GM23338 (cell line): Measurements from ENCODE around the gene GRIN2A. TPM values are rescaled to one million over a fixed set of nuclear protein-coding genes. Genes with fewer than 3 reads are reported as not detected.

Experiments used
- ATAC-seq: fragments of 200-7000 bp; cut with Tn5 transposase; 3 replicates; pipeline ENCODE4 v1.9.1; 2020
- DNase-seq: peaks from one replicate; pipeline ENCODE4 v3.0.0-alpha.2; 2015; ENCODE audit warnings: low spot score
- H2AFZ ChIP-seq: fragments of 200-600 bp; sonication (generic); 2 replicates; pipeline ENCODE4 v1.8.0; 2016; ENCODE audit warnings: antibody characterized with exemption, mild to moderate bottlenecking, moderate library complexity
- H3F3A ChIP-seq: fragments of 200-600 bp; sonication (generic); replicated peaks from 2 replicates; pipeline ENCODE4 v1.8.0; 2017; ENCODE audit warnings: antibody characterized with exemption, mixed run types, low read depth
- H3K27ac ChIP-seq: fragments of 200-600 bp; sonication (generic); 2 replicates; pipeline ENCODE4 v1.6.1; 2016; ENCODE audit warnings: low read depth
- H3K27me3 ChIP-seq: fragments of 200-600 bp; sonication (generic); 2 replicates; pipeline ENCODE4 v1.8.0; 2016; ENCODE audit warnings: mild to moderate bottlenecking, mixed run types, moderate library complexity; ENCODE audit not compliant: insufficient read depth
- H3K36me3 ChIP-seq: fragments of 200-600 bp; sonication (generic); 2 replicates; pipeline ENCODE4 v1.8.0; 2016; ENCODE audit warnings: mild to moderate bottlenecking; ENCODE audit not compliant: insufficient read depth
- H3K4me1 ChIP-seq: fragments of 200-600 bp; sonication (generic); 2 replicates; pipeline ENCODE4 v1.8.0; 2016; ENCODE audit warnings: mild to moderate bottlenecking, moderate library complexity; ENCODE audit not compliant: insufficient read depth
- H3K4me2 ChIP-seq: fragments of 200-600 bp; sonication (generic); 2 replicates; pipeline ENCODE4 v1.7.1; 2017; ENCODE audit warnings: mixed run types
- H3K4me3 ChIP-seq: fragments of 200-600 bp; sonication (generic); 2 replicates; pipeline ENCODE4 v1.6.1; 2016; ENCODE audit warnings: mixed run types
- H3K79me2 ChIP-seq: fragments of 200-600 bp; sonication (generic); replicated peaks from 2 replicates; pipeline ENCODE4 v1.8.0; 2017; ENCODE audit warnings: mild to moderate bottlenecking; ENCODE audit not compliant: insufficient read depth
- H3K9me2 ChIP-seq: fragments of 200-600 bp; sonication (generic); 2 replicates; pipeline ENCODE4 v1.8.0; 2017; ENCODE audit not compliant: insufficient read depth
- H4K20me1 ChIP-seq: fragments of 200-600 bp; sonication (generic); replicated peaks from 2 replicates; pipeline ENCODE4 v1.8.0; 2017; ENCODE audit warnings: mild to moderate bottlenecking; ENCODE audit not compliant: insufficient read depth
- H3K27ac Mint-ChIP-seq: 2 replicates; pipeline ENCODE4 v1.8.0; 2020; ENCODE audit warnings: inconsistent platforms, mild to moderate bottlenecking, moderate library complexity, mixed read lengths
- H3K27me3 Mint-ChIP-seq: 3 replicates; pipeline ENCODE4 v1.8.0; 2022; ENCODE audit warnings: low read depth, mild to moderate bottlenecking, moderate library complexity, mixed read lengths, inconsistent platforms; ENCODE audit not compliant: insufficient read depth, poor library complexity
- H3K36me3 Mint-ChIP-seq: 3 replicates; pipeline ENCODE4 v1.8.0; 2021; ENCODE audit warnings: low read depth, mild to moderate bottlenecking, inconsistent platforms, moderate library complexity, mixed read lengths
- H3K4me1 Mint-ChIP-seq: 3 replicates; pipeline ENCODE4 v1.8.0; 2020; ENCODE audit warnings: mild to moderate bottlenecking, inconsistent platforms, mixed read lengths
- H3K4me3 Mint-ChIP-seq: 3 replicates; pipeline ENCODE4 v1.8.0; 2021; ENCODE audit warnings: moderate library complexity, mild to moderate bottlenecking, inconsistent platforms, mixed read lengths
- H3K9me3 Mint-ChIP-seq: 3 replicates; pipeline ENCODE4 v1.8.0; 2020; ENCODE audit warnings: moderate library complexity, mild to moderate bottlenecking, inconsistent platforms, mixed read lengths
- CREB1 ChIP-seq: fragments of 250-450 bp; sonication (Bioruptor Pico); IDR thresholded peaks from 2 replicates; pipeline ENCODE4 v1.5.0; 2020; ENCODE audit warnings: low read depth, mild to moderate bottlenecking, moderate library complexity
- EZH2 ChIP-seq: fragments of 200-600 bp; sonication (generic); IDR thresholded peaks from one replicate; pipeline ENCODE4 v1.8.0; 2017; ENCODE audit warnings: antibody characterized with exemption, mild to moderate bottlenecking, low read depth; ENCODE audit not compliant: unreplicated experiment
- EZH2phosphoT487 ChIP-seq: fragments of 200-600 bp; sonication (generic); IDR thresholded peaks from one replicate; pipeline ENCODE4 v1.8.1; 2018; ENCODE audit warnings: antibody characterized with exemption; ENCODE audit not compliant: unreplicated experiment
- JUNB ChIP-seq: IDR thresholded peaks from one replicate; pipeline ENCODE4 v1.6.1; 2016; ENCODE audit warnings: antibody characterized with exemption; ENCODE audit not compliant: unreplicated experiment
- NANOG ChIP-seq: IDR thresholded peaks from 2 replicates; pipeline ENCODE4 v1.6.1; 2016; ENCODE audit warnings: antibody characterized with exemption, borderline replicate concordance
- STAT1 ChIP-seq: IDR thresholded peaks from one replicate; pipeline ENCODE4 v1.6.1; 2016; ENCODE audit warnings: antibody characterized with exemption; ENCODE audit not compliant: unreplicated experiment
- ZNF114 ChIP-seq: fragments of 250-450 bp; sonication (Bioruptor Pico); IDR thresholded peaks from 2 replicates; pipeline ENCODE4 v1.5.0; 2020; ENCODE audit warnings: mild to moderate bottlenecking, moderate library complexity
- ZNF331 ChIP-seq: fragments of 250-450 bp; sonication (Bioruptor Pico); IDR thresholded peaks from 2 replicates; pipeline ENCODE4 v1.5.0; 2020; ENCODE audit warnings: low read depth, mild to moderate bottlenecking, moderate library complexity
- polyA plus RNA-seq: library from polyadenylated mRNA; unstranded; fragments of >200 nt; fragmentation: Nextera tagmentation; extraction: Ambion mirVana; gene quantifications from 2 replicates; pipeline ENCODE4 v1.2.1, GENCODE V29; 2016
- total RNA-seq: library from RNA; depleted of rRNA; stranded (reverse); fragments of >200 nt; shearing (Covaris generic); gene quantifications from 2 replicates; pipeline ENCODE4 v1.2.3, GENCODE V29; 2014
- TF ChIP-seq, protein P1 (sequence below): IDR thresholded peaks from one replicate; pipeline ENCODE4 v1.6.1; 2018; ENCODE audit warnings: antibody characterized with exemption; ENCODE audit not compliant: unreplicated experiment
- TF ChIP-seq, protein P2 (sequence below): IDR thresholded peaks from 2 replicates; pipeline ENCODE4 v1.6.1; 2016; ENCODE audit warnings: antibody characterized with exemption
- TF ChIP-seq, protein P3 (sequence below), 2 experiments: fragments of 200-600 bp in 1 of 2; sonication (generic) in 1 of 2; conservative IDR thresholded peaks; 2 replicates each; pipeline versions ENCODE4 v1.5.1 to v1.6.1; 2016 to 2017; ENCODE audit warnings: antibody characterized with exemption in 2 of 2, low read depth in 2 of 2, mild to moderate bottlenecking in 2 of 2, moderate library complexity in 1 of 2

Gene GRIN2A
- total and polyA plus RNA-seq, 2 experiments from 2014 or later: 0.89 to 5.1 TPM

DNA sequence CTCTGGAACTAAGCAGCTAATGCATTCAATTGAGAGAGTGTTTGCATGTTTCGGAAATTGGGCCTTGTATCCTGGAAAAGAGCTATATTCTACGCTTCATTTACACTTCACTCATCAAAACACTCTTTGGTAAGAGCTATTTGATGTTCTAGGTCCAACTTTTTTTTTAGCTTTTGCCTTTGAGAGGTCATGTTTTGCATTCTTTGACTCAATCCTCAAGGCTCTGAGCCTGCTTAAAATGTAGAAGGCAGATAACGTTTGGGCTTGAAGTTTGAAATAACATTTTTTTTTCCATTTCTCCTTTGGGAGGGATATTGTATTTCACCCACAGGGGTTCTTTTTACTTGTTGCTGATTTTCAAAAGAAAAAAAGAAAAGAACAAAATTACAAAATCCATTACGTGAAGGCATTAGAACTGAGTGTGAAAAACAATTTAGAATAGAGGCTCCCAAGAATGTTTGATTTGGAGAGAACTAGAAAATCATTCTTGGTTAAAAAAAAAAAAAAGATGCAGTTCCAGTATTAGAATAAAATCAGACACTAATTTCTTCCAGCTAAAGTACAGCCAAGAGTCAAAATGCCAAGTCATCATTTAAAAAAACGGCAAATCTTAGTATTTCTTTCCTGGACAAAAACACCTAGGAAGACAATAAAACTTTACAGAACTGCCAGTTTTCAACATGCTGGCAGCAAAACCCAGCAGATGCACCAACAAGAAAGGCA is 268.5 kb downstream of the GRIN2A start (continued):
- TF ChIP-seq, protein P1, sequence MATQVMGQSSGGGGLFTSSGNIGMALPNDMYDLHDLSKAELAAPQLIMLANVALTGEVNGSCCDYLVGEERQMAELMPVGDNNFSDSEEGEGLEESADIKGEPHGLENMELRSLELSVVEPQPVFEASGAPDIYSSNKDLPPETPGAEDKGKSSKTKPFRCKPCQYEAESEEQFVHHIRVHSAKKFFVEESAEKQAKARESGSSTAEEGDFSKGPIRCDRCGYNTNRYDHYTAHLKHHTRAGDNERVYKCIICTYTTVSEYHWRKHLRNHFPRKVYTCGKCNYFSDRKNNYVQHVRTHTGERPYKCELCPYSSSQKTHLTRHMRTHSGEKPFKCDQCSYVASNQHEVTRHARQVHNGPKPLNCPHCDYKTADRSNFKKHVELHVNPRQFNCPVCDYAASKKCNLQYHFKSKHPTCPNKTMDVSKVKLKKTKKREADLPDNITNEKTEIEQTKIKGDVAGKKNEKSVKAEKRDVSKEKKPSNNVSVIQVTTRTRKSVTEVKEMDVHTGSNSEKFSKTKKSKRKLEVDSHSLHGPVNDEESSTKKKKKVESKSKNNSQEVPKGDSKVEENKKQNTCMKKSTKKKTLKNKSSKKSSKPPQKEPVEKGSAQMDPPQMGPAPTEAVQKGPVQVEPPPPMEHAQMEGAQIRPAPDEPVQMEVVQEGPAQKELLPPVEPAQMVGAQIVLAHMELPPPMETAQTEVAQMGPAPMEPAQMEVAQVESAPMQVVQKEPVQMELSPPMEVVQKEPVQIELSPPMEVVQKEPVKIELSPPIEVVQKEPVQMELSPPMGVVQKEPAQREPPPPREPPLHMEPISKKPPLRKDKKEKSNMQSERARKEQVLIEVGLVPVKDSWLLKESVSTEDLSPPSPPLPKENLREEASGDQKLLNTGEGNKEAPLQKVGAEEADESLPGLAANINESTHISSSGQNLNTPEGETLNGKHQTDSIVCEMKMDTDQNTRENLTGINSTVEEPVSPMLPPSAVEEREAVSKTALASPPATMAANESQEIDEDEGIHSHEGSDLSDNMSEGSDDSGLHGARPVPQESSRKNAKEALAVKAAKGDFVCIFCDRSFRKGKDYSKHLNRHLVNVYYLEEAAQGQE: no peak
- TF ChIP-seq ZNF114 (CRISPR knock-in tag) (no peak), STAT1 (no peak), CREB1 (no peak)

DNA sequence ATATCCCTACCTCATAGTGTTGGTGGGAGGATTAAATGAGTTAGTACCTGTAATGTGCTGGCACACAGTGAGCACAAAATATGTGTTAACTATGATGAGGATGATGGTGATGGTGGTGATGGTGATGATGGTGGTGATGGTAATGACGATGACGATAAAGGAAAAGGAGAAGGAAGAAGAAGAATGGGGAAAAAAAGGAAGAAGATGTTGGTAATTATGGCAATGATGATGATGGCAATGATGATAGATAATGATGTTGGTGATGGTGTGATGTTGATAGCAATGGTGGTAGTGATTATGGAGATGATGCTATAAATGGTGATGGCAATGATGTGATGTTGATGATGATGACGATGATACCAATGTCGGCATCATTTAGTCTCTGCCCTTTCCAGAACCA is 270.2 kb downstream of the GRIN2A start:
- no peak for DNase-seq
- no peak for ATAC-seq
- no peaks in the 10 kb centered on the region for H3K4me1 ChIP-seq
- no peaks in the 10 kb centered on the region for H3K79me2 ChIP-seq
- H2AFZ ChIP-seq: no peak overlapping the region
- no peaks in the 10 kb centered on the region for H3K27me3 ChIP-seq
- Mint-ChIP-seq H3K36me3 (no peaks in the 10 kb centered on the region), H3K4me1 (0 out of 3 replicates have a peak, but pooled peaks cover 3% of the 10 kb centered on the region), H3K27ac (no peak overlapping the region), H3K27me3 (peaks cover 6% of the 10 kb centered on the region), H3K9me3 (no peaks in the 10 kb centered on the region), H3K4me3 (no peak overlapping the region)
- H3K4me2 ChIP-seq: no peak overlapping the region
- no peak overlapping the region for H3K27ac ChIP-seq
- H3F3A ChIP-seq: no peaks in the 10 kb centered on the region
- H3K36me3 ChIP-seq: no peaks in the 10 kb centered on the region
- peaks cover 5% of the 10 kb centered on the region; the same call in 1 of the 2 replicates for H3K9me2 ChIP-seq
- no peak overlapping the region for H3K4me3 ChIP-seq
- H4K20me1 ChIP-seq: no peaks in the 10 kb centered on the region
- TF ChIP-seq ZNF331 (CRISPR knock-in tag) (no peak), NANOG (no peak), ZNF114 (CRISPR knock-in tag) (no peak), EZH2 (no peak), STAT1 (no peak), CREB1 (no peak), JUNB (no peak), EZH2phosphoT487 (no peak)
- TF ChIP-seq, protein P2, sequence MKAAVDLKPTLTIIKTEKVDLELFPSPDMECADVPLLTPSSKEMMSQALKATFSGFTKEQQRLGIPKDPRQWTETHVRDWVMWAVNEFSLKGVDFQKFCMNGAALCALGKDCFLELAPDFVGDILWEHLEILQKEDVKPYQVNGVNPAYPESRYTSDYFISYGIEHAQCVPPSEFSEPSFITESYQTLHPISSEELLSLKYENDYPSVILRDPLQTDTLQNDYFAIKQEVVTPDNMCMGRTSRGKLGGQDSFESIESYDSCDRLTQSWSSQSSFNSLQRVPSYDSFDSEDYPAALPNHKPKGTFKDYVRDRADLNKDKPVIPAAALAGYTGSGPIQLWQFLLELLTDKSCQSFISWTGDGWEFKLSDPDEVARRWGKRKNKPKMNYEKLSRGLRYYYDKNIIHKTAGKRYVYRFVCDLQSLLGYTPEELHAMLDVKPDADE: no peak
- TF ChIP-seq, protein P1: no peak
- TF ChIP-seq, protein P3, sequence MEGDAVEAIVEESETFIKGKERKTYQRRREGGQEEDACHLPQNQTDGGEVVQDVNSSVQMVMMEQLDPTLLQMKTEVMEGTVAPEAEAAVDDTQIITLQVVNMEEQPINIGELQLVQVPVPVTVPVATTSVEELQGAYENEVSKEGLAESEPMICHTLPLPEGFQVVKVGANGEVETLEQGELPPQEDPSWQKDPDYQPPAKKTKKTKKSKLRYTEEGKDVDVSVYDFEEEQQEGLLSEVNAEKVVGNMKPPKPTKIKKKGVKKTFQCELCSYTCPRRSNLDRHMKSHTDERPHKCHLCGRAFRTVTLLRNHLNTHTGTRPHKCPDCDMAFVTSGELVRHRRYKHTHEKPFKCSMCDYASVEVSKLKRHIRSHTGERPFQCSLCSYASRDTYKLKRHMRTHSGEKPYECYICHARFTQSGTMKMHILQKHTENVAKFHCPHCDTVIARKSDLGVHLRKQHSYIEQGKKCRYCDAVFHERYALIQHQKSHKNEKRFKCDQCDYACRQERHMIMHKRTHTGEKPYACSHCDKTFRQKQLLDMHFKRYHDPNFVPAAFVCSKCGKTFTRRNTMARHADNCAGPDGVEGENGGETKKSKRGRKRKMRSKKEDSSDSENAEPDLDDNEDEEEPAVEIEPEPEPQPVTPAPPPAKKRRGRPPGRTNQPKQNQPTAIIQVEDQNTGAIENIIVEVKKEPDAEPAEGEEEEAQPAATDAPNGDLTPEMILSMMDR (conservative IDR thresholded peaks at IDR 0.05; ENCODE audit: low read depth in 2 of 2): no peak
